Stomach (tissue), 9 donors: ENCODE data around the gene HPGD. TPM values are rescaled to one million over a fixed set of nuclear protein-coding genes. Genes with fewer than 3 reads are reported as not detected.
"Not testable (repeated sequence)": the region's sequence is repeated elsewhere in the genome, so short reads cannot be mapped to it uniquely, and the experiment has no call there.

Experiments
- DNase-seq, 2 donors: peaks; one replicate each; pipeline versions ENCODE4 v3.0.0 to v3.0.0-alpha.2; 2013 to 2019
- H3K27ac ChIP-seq, 5 donors: fragments of 200-600 bp in 4 of 5; sonication (generic) in 4 of 5; one replicate each; pipeline ENCODE4 v1.5.1; 2013 to 2019; ENCODE audit warnings: mild to moderate bottlenecking in 1 of 5, moderate library complexity in 1 of 5
- H3K27me3 ChIP-seq, 3 donors: fragments of 200-600 bp; sonication (generic); one replicate each; pipeline ENCODE4 v1.5.1; 2017 to 2019; ENCODE audit warnings: mixed run types in 1 of 3
- H3K36me3 ChIP-seq, 4 donors: fragments of 200-600 bp; sonication (generic); 1 replicate in 3 of 4; 2 replicates in 1 of 4; pipeline ENCODE4 v1.5.1; 2016 to 2019
- H3K4me1 ChIP-seq, 4 donors: fragments of 200-600 bp; sonication (generic); one replicate each; pipeline ENCODE4 v1.5.1; 2016 to 2019
- H3K4me3 ChIP-seq, 4 donors: fragments of 200-600 bp; sonication (generic) in 3 of 4; one replicate each; pipeline ENCODE4 v1.5.1; 2016 to 2019; ENCODE audit warnings: mild to moderate bottlenecking in 1 of 4
- H3K9me3 ChIP-seq, 4 donors: fragments of 200-600 bp; sonication (generic); one replicate each; pipeline ENCODE4 v1.5.1; 2016 to 2019
- EP300 ChIP-seq: sonication (generic); formaldehyde crosslinking; IDR thresholded peaks from one replicate; pipeline ENCODE4 v1.6.1; 2017; ENCODE audit warnings: antibody characterized with exemption
- POLR2A ChIP-seq, 4 donors: fragments of 450-650 bp; IDR thresholded peaks; one replicate each; pipeline ENCODE4 v1.6.1; 2016; ENCODE audit warnings: antibody characterized with exemption in 4 of 4, control low read depth in 2 of 4, mild to moderate bottlenecking in 1 of 4, moderate library complexity in 1 of 4
- POLR2AphosphoS5 ChIP-seq, 3 donors: sonication (generic); formaldehyde crosslinking; IDR thresholded peaks; one replicate each; pipeline ENCODE4 v1.6.1; 2016; ENCODE audit warnings: antibody characterized with exemption in 3 of 3
- WGBS, 5 donors: extraction: QIAGEN DNeasy Blood & Tissue Kit in 3 of 5; methylation state at CpG; one replicate each; pipeline versions ENCODE4 v1.1.5 to v1.1.7; 2013 to 2018; 5-methylcytosine and 5-hydroxymethylcytosine counted together
- intact Hi-C: fragments of 100-400 bp; cut with DNase I; formaldehyde crosslinking; loops from one replicate; pipeline ENCODE4 v1.15.1; 2023; ENCODE audit warnings: low total_unique reads
- polyA plus RNA-seq, 3 donors: library from polyadenylated mRNA; stranded (reverse); fragments of 200-250 nt; gene quantifications; one replicate each; pipeline ENCODE4 v1.2.3, GENCODE V29; 2013
- total RNA-seq, 5 donors: library from RNA; depleted of rRNA; stranded (reverse); fragments of >200 nt; gene quantifications; one replicate each; pipeline versions ENCODE4 v1.1.0 to v1.2.3, GENCODE V29; 2014 to 2016
- TF ChIP-seq, protein P1 (sequence below), 7 experiments: fragments of 450-650 bp in 4 of 7; fragments of 200-600 bp in 3 of 7; sonication (generic) in 3 of 7; IDR thresholded peaks; one replicate each; pipeline ENCODE4 v1.5.1; 2016 to 2019; ENCODE audit warnings: antibody characterized with exemption in 7 of 7, control low read depth in 2 of 7, mild to moderate bottlenecking in 1 of 7
- donor health status: healthy with polysubstance abuse.
- donor health status: Bipolar disorder and iron deficiency.
- donor health status: healthy.

The HPGD gene
- total and polyA plus RNA-seq, 8 donors, result 13.6 to 492 (median 51.0) TPM

DNA sequence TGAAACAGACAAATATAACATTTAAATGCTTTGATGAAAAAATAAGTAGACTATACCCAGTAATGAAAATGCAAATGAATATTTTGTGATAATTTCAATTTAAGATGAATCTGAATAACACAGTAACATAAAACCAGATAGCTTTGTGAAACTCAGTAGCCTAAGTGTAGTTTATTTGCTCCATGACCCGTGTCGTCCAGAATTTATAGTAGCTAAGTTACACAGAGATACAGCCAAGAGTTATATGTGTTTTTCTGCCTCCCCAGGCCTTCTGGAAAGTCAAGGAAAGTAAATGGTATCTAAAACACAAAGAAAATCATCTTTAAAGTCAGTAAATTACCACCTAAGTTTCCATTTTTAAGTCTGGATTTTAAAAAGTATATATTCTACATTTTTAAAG is 26.7 kb downstream of the HPGD start:
- H3K9me3 ChIP-seq, result no peaks in the 10 kb centered on the region
- no peak overlapping the region for H3K4me3 ChIP-seq
- no peak for DNase-seq
- TF ChIP-seq POLR2AphosphoS5 (IDR thresholded peaks at IDR 0.05) (no peak), POLR2A (IDR thresholded peaks at IDR 0.05) (no peak), EP300 (no peak)
- H3K27ac ChIP-seq, result no peak overlapping the region
- H3K4me1 ChIP-seq, result peaks cover 0 to 37% (median 19%) of the 10 kb centered on the region in 4 donors
- intact Hi-C loops, result no loop called here
- no peaks in the 10 kb centered on the region for H3K27me3 ChIP-seq
- WGBS, 5 donors, result 28 to 58% (median 31%) methylated on average over 2 of the region's 2 CpGs
- peaks cover 0 to 23% (median 2%) of the 10 kb centered on the region in 4 donors for H3K36me3 ChIP-seq

DNA sequence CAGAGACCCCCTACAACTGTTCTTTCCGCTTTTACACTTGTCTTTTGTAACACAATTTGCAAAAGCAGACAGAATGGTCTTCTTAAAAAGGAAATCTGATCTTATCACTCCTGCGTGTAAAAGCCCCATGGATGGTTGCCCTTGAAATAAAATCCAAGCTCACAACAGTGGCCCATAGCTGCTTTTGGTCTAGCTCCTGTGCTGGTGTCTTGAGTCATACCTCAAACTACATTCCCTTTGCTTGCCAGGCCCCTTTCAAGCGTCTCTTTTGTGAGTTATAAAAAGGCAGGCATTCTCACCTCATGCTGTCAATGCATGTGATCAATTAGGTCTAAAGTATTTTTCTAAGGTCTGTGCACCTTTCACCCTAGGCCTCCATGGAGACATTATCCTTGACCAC is 27.6 kb downstream of the HPGD start:
- WGBS, 5 donors, result 66 to 84% (median 73%) methylated on average over 3 of the region's 3 CpGs
- no peak for DNase-seq
- H3K9me3 ChIP-seq, result no peaks in the 10 kb centered on the region
- peaks cover 0 to 23% (median 2%) of the 10 kb centered on the region in 4 donors for H3K36me3 ChIP-seq
- peaks cover 0 to 31% (median 18%) of the 10 kb centered on the region in 4 donors for H3K4me1 ChIP-seq
- H3K4me3 ChIP-seq, result no peak overlapping the region
- TF ChIP-seq EP300, result no peak
- no peak for TF ChIP-seq POLR2AphosphoS5 (IDR thresholded peaks at IDR 0.05)
- TF ChIP-seq, protein P1, sequence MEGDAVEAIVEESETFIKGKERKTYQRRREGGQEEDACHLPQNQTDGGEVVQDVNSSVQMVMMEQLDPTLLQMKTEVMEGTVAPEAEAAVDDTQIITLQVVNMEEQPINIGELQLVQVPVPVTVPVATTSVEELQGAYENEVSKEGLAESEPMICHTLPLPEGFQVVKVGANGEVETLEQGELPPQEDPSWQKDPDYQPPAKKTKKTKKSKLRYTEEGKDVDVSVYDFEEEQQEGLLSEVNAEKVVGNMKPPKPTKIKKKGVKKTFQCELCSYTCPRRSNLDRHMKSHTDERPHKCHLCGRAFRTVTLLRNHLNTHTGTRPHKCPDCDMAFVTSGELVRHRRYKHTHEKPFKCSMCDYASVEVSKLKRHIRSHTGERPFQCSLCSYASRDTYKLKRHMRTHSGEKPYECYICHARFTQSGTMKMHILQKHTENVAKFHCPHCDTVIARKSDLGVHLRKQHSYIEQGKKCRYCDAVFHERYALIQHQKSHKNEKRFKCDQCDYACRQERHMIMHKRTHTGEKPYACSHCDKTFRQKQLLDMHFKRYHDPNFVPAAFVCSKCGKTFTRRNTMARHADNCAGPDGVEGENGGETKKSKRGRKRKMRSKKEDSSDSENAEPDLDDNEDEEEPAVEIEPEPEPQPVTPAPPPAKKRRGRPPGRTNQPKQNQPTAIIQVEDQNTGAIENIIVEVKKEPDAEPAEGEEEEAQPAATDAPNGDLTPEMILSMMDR (IDR thresholded peaks at IDR 0.05), result no peak
- no peak for TF ChIP-seq POLR2A (IDR thresholded peaks at IDR 0.05)
- no peaks in the 10 kb centered on the region for H3K27me3 ChIP-seq
- intact Hi-C loops, result no loop called here
- no peak overlapping the region for H3K27ac ChIP-seq

DNA sequence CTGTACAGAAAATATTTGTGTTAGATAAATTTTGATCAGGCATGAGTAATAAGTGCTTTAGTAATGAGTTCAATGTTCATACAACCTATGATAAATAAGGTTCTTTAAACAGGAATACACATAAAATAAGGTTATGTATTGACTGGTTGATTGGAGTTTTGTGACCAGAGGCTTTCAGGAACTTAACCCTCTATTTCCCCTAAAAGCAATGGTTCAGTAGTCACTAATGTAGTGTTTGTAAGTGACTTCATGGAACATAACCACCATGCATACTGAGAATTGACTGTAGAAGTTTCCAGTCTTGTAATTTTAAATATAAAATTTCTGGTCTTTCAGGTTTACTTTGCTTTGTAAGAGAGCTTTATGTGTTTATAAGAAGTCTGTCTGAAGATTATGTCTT is 28.1 kb downstream of the HPGD start:
- no peaks in the 10 kb centered on the region for H3K9me3 ChIP-seq
- H3K4me1 ChIP-seq, result peaks cover 0 to 31% (median 18%) of the 10 kb centered on the region in 4 donors
- H3K27me3 ChIP-seq, result no peaks in the 10 kb centered on the region
- intact Hi-C loops, result no loop called here
- no peak for DNase-seq
- peaks cover 0 to 23% (median 2%) of the 10 kb centered on the region in 4 donors for H3K36me3 ChIP-seq
- H3K27ac ChIP-seq, result no peak overlapping the region
- H3K4me3 ChIP-seq, result no peak overlapping the region
- no peak for TF ChIP-seq EP300
- TF ChIP-seq, protein P1 (IDR thresholded peaks at IDR 0.05), result no peak
- no peak for TF ChIP-seq POLR2AphosphoS5 (IDR thresholded peaks at IDR 0.05)

DNA sequence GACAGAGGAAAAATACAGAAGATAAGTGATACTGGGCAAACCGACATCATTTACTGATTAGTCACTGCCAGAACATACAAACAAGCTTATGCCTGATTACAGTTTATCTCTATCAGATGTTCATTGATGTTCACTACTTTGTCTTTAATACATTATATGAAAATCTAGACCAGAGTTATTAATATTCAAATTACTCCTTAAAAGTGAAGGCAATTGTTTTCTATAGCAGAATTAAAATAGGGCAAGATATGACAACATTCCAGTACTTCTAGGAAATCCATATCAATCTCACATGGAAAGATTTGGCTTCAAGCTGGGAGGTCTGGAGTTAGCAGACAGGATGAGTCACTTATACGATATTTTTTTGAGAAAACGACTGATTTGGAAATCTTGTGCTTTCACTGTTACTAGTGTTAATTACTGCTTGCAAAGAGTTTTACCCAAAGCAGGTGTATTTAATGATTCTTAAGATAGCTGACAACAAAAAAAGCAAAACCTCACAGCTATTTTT is 31.8 kb downstream of the HPGD start:
- 12 to 40% (median 17%) methylated on average over 3 of the region's 3 CpGs for WGBS, 5 donors
- Histone ChIP-seq H3K36me3 (peaks cover 0 to 23% (median 2%) of the 10 kb centered on the region in 4 donors), H3K4me1 (peaks cover 0 to 11% (median 3%) of the 10 kb centered on the region in 4 donors), H3K4me3 (no peak overlapping the region), H3K9me3 (no peaks in the 10 kb centered on the region), H3K27me3 (no peaks in the 10 kb centered on the region), H3K27ac (no peak overlapping the region)
- intact Hi-C loops, result no loop called here
- DNase-seq, result no peak
- TF ChIP-seq, protein P1 (IDR thresholded peaks at IDR 0.05), result no peak
- TF ChIP-seq POLR2AphosphoS5 (IDR thresholded peaks at IDR 0.05) (no peak), POLR2A (IDR thresholded peaks at IDR 0.05) (no peak), EP300 (no peak)

DNA sequence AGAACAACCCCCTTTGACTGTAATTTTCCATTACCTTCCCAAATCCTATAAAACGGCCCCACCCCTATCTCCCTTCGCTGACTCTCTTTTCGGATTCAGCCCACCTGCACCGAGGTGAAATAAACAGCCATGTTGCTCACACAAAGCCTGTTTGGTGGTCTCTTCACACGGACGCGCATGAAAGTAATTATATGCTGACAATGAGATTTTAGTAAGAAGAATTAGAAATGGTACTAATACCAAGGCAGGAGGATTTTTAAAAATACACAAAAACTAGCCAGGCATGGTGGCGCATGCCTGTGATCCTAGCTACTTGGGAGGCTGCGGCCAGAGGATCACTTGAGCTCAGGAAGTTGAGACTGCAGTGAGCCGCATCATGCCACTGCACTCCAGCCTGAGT is 33.9 kb downstream of the HPGD start:
- H3K36me3 ChIP-seq, DNase-seq, H3K27ac ChIP-seq, H3K27me3 ChIP-seq, H3K9me3 ChIP-seq, H3K4me1 ChIP-seq, intact Hi-C loops, H3K4me3 ChIP-seq: not testable (repeated sequence)
- WGBS, 5 donors, result 89 to 97% (median 95%) methylated on average over 10 of the region's 10 CpGs
